Colonic mucosa (tissue), 4 donors: ENCODE measurements around the gene MAG. TPM values are rescaled to one million over a fixed set of nuclear protein-coding genes. Genes with fewer than 3 reads are reported as not detected.
A peak's percentile ranks its signal among the peaks of the same experiment; 100 is the strongest.

Experiments used
- DNase-seq: peaks from one replicate; pipeline ENCODE4 v3.0.0-alpha.2; 2020
- H3K27ac ChIP-seq: fragments of 200-600 bp; one replicate; pipeline ENCODE4 v1.8.0; 2021
- H3K27me3 ChIP-seq: fragments of 200-600 bp; one replicate; pipeline ENCODE4 v1.8.0; 2021
- H3K36me3 ChIP-seq: fragments of 200-600 bp; one replicate; pipeline ENCODE4 v1.8.0; 2021
- H3K4me1 ChIP-seq: fragments of 200-600 bp; one replicate; pipeline ENCODE4 v1.8.0; 2021; ENCODE audit warnings: mild to moderate bottlenecking
- H3K4me3 ChIP-seq: fragments of 200-600 bp; one replicate; pipeline ENCODE4 v1.8.0; 2021
- H3K9ac ChIP-seq, 2 donors: one replicate each; pipeline ENCODE4 v1.7.0; 2013; ENCODE audit warnings: control low read depth in 2 of 2, low read depth in 2 of 2, low read length in 2 of 2
- H3K9me3 ChIP-seq: fragments of 200-600 bp; one replicate; pipeline ENCODE4 v1.8.0; 2021
- intact Hi-C: fragments of 100-400 bp; cut with DNase I; formaldehyde crosslinking; loops from one replicate; pipeline ENCODE4 v1.14.1; 2022
- total RNA-seq, 2 donors: library from RNA; stranded (reverse); fragmentation: NEBNext Ultra II Directional in 1 of 2; extraction: Animal tissue kit (Norgen Biotek cat#: 25700) in 1 of 2; gene quantifications; one replicate each; pipeline ENCODE4 v1.2.1, GENCODE V29; 2021
- TF ChIP-seq, protein P1 (sequence below): fragments of 200-600 bp; IDR thresholded peaks from one replicate; pipeline ENCODE4 v1.8.0; 2022; ENCODE audit warnings: antibody characterized with exemption, mild to moderate bottlenecking
- donor health status: healthy.
- donor health status: DM: no; HTN: no; CAD: no.
- donor health status: DM: no; HTN: no; CAD: no.

Gene MAG
- total RNA-seq, 2 donors from 2014 or later, result not detected

DNA sequence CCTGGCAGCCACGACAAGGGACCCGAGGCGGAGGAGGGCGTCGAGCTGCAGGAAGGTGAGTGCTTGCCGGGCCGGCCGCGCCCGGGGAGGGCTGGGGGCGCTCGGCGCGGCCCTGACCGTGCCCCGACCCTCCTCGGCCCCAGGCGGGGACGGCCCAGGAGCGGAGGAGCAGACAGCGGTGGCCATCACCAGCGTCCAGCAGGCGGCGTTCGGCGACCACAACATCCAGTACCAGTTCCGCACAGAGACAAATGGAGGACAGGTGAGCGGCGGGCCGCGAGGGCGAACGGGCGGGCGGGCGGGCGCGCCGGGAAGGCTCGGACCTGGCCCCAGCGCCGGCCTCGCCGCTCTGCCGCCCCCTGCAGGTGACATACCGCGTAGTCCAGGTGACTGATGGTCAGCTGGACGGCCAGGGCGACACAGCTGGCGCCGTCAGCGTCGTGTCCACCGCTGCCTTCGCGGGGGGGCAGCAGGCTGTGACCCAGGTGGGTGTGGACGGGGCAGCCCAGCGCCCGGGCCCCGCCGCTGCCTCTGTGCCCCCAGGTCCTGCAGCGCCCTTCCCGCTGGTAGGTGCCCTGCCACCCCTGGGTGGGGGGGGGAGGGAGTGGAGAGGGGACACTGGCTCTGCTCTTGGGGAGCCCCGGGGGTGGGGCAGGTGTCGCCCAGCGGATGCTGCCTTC is 22.4 kb upstream of the MAG start:
- H3K4me3 ChIP-seq, result peak overlapping the region; percentile 57
- intact Hi-C loops, result loop anchor here (10.0 kb wide), 2 partner anchors 125 to 225 kb away; partner anchors contain the start of genes FXYD7 and KRTDAP
- H3K27ac ChIP-seq, result peak overlapping the region; percentile 84
- no peaks in the 10 kb centered on the region for H3K9me3 ChIP-seq
- TF ChIP-seq, protein P1, sequence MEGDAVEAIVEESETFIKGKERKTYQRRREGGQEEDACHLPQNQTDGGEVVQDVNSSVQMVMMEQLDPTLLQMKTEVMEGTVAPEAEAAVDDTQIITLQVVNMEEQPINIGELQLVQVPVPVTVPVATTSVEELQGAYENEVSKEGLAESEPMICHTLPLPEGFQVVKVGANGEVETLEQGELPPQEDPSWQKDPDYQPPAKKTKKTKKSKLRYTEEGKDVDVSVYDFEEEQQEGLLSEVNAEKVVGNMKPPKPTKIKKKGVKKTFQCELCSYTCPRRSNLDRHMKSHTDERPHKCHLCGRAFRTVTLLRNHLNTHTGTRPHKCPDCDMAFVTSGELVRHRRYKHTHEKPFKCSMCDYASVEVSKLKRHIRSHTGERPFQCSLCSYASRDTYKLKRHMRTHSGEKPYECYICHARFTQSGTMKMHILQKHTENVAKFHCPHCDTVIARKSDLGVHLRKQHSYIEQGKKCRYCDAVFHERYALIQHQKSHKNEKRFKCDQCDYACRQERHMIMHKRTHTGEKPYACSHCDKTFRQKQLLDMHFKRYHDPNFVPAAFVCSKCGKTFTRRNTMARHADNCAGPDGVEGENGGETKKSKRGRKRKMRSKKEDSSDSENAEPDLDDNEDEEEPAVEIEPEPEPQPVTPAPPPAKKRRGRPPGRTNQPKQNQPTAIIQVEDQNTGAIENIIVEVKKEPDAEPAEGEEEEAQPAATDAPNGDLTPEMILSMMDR, result peak; percentile 92
- no peaks in the 10 kb centered on the region for H3K27me3 ChIP-seq
- peaks cover 10% of the 10 kb centered on the region for H3K36me3 ChIP-seq
- H3K4me1 ChIP-seq, result peaks cover 5% of the 10 kb centered on the region
- peak overlapping the region; percentile 63 to 79 for H3K9ac ChIP-seq
- peak; percentile 92 for DNase-seq

DNA sequence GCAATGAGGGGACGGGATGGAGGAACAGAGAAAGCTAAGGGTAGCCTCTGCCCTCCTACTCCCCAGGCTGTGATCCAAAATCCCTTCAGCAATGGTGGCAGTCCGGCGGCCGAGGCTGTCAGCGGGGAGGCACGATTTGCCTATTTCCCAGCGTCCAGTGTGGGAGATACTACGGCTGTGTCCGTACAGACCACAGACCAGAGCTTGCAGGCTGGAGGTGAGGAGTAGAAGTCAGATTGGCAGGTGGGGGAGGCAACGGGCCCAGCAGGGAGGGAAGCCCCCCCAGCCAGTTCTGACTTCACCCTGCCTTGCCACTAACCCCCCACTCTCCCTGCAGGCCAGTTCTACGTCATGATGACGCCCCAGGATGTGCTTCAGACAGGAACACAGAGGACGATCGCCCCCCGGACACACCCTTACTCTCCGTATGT is 21.6 kb upstream of the MAG start:
- Histone ChIP-seq H3K36me3 (peaks cover 10% of the 10 kb centered on the region), H3K9ac (peak overlapping the region in 1 of 2 donors; percentile 41)

GRCh38 chr19:35271546-35271945 is 20.4 kb upstream of the MAG start:
- DNase-seq, result no peak
- peaks cover 5% of the 10 kb centered on the region for H3K4me1 ChIP-seq
- intact Hi-C loops, result loop anchor here (10.0 kb wide), 1 partner anchor 223 kb away; the partner anchor contains the start of gene KRTDAP
- H3K9me3 ChIP-seq, result no peaks in the 10 kb centered on the region
- no peaks in the 10 kb centered on the region for H3K27me3 ChIP-seq
- H3K36me3 ChIP-seq, result peaks cover 10% of the 10 kb centered on the region
- TF ChIP-seq, protein P1, result no peak
- H3K4me3 ChIP-seq, result no peak overlapping the region
- H3K9ac ChIP-seq, result no peak overlapping the region
- H3K27ac ChIP-seq, result no peak overlapping the region

More for the DNA sequence above, 21.6 kb upstream of the MAG start:
- Histone ChIP-seq H3K4me1 (peaks cover 5% of the 10 kb centered on the region), H3K4me3 (no peak overlapping the region), H3K27me3 (no peaks in the 10 kb centered on the region), H3K9me3 (no peaks in the 10 kb centered on the region), H3K27ac (no peak overlapping the region)
- no peak for DNase-seq
- TF ChIP-seq, protein P1, result no peak
- intact Hi-C loops, result loop anchor here (10.0 kb wide), 1 partner anchor 224 kb away; the partner anchor contains the start of gene KRTDAP

DNA sequence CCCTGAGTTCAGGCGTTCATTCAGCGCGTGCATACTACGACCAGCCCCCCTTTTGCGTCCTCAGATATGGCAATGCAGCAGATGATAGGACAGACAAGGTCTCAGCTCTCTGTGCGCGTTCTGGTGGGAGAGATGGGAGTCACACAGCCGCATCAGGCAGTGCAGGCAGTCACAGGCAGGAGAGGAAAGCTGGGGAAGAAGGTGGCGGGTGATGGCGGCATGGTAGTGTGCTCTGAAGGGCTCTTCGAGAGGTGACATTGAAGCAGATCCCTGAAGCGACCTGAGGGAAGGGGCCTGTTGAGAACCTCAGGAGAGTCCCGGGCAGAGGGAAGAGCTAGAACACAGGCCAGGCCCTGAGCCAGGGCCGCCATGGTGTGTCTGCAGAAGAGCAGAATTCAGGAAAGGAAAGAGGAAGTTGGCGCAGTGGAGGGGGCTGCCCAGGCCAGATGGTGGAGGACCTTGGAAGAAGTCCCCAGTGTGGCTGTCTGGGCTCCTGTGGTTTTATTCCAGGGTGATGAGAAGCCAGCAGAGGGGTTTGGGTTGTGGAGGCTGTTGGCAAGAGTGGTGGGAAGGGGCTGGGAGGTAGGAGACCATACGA is 19.7 kb upstream of the MAG start:
- TF ChIP-seq, protein P1, result no peak
- no peaks in the 10 kb centered on the region for H3K27me3 ChIP-seq
- intact Hi-C loops, result loop anchor here (10.0 kb wide), 1 partner anchor 223 kb away; the partner anchor contains the start of gene KRTDAP
- H3K9me3 ChIP-seq, result no peaks in the 10 kb centered on the region
- no peak overlapping the region for H3K27ac ChIP-seq
- no peak overlapping the region for H3K4me3 ChIP-seq
- H3K9ac ChIP-seq, result no peak overlapping the region
- peaks cover 10% of the 10 kb centered on the region for H3K36me3 ChIP-seq
- DNase-seq, result peak; percentile 33
- H3K4me1 ChIP-seq, result peaks cover 5% of the 10 kb centered on the region

GRCh38 chr19:35272954-35273649 is 18.9 kb upstream of the MAG start:
- intact Hi-C loops, result loop anchor here (10.0 kb wide), 1 partner anchor 222 kb away; the partner anchor contains the start of gene KRTDAP
- DNase-seq, result no peak
- TF ChIP-seq, protein P1, result no peak
- peaks cover 5% of the 10 kb centered on the region for H3K4me1 ChIP-seq
- no peaks in the 10 kb centered on the region for H3K9me3 ChIP-seq
- H3K27me3 ChIP-seq, result no peaks in the 10 kb centered on the region
- no peak overlapping the region for H3K9ac ChIP-seq
- no peak overlapping the region for H3K4me3 ChIP-seq
- H3K27ac ChIP-seq, result no peak overlapping the region
- peaks cover 10% of the 10 kb centered on the region for H3K36me3 ChIP-seq
